HG02623 (cell line): ENCODE measurements around the gene RHBG.
"Not testable (repeated sequence)": the region's sequence is repeated elsewhere in the genome, so short reads cannot be mapped to it uniquely, and the experiment has no call there.

Source experiments
- ATAC-seq: cut with Tn5 transposase; IDR thresholded peaks from one replicate; pipeline ENCODE4 v1.9.1; 2021; ENCODE audit warnings: moderate library complexity; ENCODE audit not compliant: unreplicated experiment

Gene RHBG

GRCh38 chr1:156359973-156360372, 9.0 kb upstream of the RHBG start:
- no peak for ATAC-seq

- ATAC-seq, result no peak
These were observed 8.5 kb upstream of the RHBG start for GRCh38 chr1:156360534-156360933.

- ATAC-seq, result no peak
These were observed 3.3 kb upstream of the RHBG start for GRCh38 chr1:156365754-156366153.

GRCh38 chr1:156366378-156367166, 2.4 kb upstream of the RHBG start:
- no peak for ATAC-seq

- ATAC-seq, result no peak
These were observed 1.4 kb upstream of the RHBG start for GRCh38 chr1:156367383-156368156.

GRCh38 chr1:156368157-156368658, 803 bp upstream of the RHBG start:
- ATAC-seq, result no peak

- ATAC-seq, result not testable (repeated sequence)
These were observed 775 bp downstream of the RHBG start for GRCh38 chr1:156369685-156370286.

- no peak for ATAC-seq
These were observed 2.7 kb downstream of the RHBG start for GRCh38 chr1:156371553-156372264.

GRCh38 chr1:156372265-156372586, 3.2 kb downstream of the RHBG start:
- no peak for ATAC-seq

- no peak for ATAC-seq
These were observed 3.9 kb downstream of the RHBG start for GRCh38 chr1:156372876-156373275.

GRCh38 chr1:156373546-156373945, 4.5 kb downstream of the RHBG start:
- ATAC-seq, result no peak

GRCh38 chr1:156376146-156376545, 7.1 kb downstream of the RHBG start:
- ATAC-seq, result no peak

- no peak for ATAC-seq
These were observed 8.2 kb downstream of the RHBG start for GRCh38 chr1:156376958-156377919.

GRCh38 chr1:156378557-156378956, 9.5 kb downstream of the RHBG start:
- no peak for ATAC-seq

- no peak for ATAC-seq
These were observed 10.6 kb downstream of the RHBG start for GRCh38 chr1:156379420-156380165.

GRCh38 chr1:156382561-156382960, 13.6 kb downstream of the RHBG start:
- no peak for ATAC-seq

GRCh38 chr1:156383023-156383422, 14.0 kb downstream of the RHBG start:
- no peak for ATAC-seq

- no peak for ATAC-seq
These were observed 15.0 kb downstream of the RHBG start for GRCh38 chr1:156384007-156384406.

- ATAC-seq, result no peak
These were observed 15.6 kb downstream of the RHBG start for GRCh38 chr1:156384658-156385057.
